HT1080 (cell line): ENCODE data around the gene IFNLR1. TPM values are rescaled to one million over a fixed set of nuclear protein-coding genes. Genes with fewer than 3 reads are reported as not detected.
"Not testable (repeated sequence)": the region's sequence is repeated elsewhere in the genome, so short reads cannot be mapped to it uniquely, and the experiment has no call there.

Experiments used
- DNase-seq: peaks from one replicate; pipeline ENCODE4 v3.0.0-alpha.2; 2015; ENCODE audit warnings: low read depth
- polyA plus RNA-seq, 2 experiments: library from polyadenylated mRNA; depleted of rRNA; stranded (reverse); fragments of >200 nt; gene quantifications; 2 replicates each; pipeline ENCODE4 v1.2.3, GENCODE V29; 2015
- total RNA-seq: library from RNA; depleted of rRNA; stranded (reverse); fragments of >200 nt; shearing (Covaris generic); gene quantifications from 2 replicates; pipeline ENCODE4 v1.2.3, GENCODE V29; 2014; rRNA removed

Gene IFNLR1
- not detected in 2 replicates for total RNA-seq
- not detected in 2 replicates for polyA plus RNA-seq (2015; cell fraction: cytosol; rRNA removed)
- polyA plus RNA-seq (2015; cell fraction: nucleus; rRNA removed) = not detected in 2 replicates

DNA sequence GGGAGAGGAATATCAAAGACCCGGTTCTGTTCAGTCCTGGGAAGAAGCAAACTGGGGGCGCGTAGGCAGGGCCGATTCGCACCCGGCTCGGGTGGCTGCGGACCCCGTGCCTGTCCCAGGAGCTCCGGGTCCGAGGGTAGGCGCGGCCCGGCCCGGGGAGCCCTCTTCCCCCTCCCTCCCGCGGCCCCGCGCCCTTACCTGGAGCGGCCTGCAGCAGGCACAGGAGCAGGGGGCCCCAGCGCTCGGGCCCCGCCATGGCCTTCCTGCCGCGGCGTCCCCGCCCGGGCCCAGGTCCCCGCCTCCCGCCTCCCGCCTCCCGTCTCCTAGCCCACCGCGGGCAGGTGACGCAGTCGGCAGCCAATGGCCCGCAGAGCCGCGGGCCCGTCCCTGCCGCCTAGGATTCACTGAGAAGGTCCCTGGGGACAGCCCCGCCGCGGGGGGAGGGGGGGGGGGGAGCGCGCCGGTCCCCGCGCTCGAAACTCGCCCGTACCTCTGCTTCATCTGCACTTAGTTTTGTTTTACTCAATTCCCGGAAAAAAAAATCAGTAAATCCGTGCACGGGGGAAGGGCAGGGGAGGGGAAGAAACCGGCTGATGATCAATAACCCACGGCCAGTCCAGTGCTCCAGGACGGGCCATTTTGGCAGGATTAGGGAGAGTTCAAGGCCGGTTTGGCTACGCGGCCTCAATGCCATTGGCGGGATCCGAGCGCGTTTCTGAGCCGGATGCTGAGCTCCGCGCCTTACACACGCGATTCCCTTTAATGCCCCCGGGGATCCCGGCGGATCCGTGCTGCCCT, at the start of gene IFNLR1:
Gene IFNLR1, minus strand, starts transcription at position 297 of the 798 bp plus-strand sequence. Its CDS starts 41 bp downstream, at position 256.
- no peak for DNase-seq

DNA sequence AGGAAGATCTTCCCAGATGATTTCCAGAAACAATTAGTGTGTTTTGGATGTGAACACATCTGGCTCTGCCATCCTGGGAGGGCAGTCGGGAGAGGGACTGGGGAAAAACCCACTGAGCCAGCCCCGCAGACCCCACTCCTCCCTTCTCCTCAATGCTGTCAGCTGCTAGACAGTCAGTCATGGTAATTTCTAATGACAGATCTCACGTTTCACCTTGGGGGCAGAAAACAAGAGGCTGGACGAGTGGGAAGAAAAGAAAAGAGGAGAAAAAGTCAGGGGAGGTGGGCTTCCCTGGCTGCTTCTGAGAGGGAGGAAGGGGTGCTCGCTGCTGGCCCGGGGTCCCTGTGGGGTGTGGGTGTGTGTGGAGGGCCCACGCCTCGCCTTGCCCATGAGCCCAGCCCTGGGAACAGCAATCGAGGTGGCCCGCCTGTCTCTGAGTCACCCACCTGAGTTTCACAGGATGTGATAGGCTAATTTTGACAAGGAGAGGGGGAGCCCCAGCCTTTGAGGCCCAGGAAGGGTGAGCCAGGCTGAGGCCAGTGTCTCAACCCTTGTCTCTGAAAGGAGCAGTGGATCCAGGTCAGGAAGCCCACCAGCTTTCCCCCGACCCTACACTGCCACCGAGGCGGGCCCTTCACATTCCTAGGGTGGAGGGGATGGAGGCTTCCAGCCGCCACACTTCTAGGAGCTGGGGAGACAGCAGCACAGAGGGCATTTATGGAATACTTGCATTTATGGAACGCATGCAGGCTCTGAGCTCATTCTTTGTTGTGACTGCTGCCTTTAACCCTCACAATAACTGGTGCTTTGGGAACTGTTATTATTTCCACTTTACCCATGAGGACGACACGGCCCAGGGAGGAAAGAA, 49.1 kb upstream of the IFNLR1 start:
- peak; percentile 44 for DNase-seq

DNA sequence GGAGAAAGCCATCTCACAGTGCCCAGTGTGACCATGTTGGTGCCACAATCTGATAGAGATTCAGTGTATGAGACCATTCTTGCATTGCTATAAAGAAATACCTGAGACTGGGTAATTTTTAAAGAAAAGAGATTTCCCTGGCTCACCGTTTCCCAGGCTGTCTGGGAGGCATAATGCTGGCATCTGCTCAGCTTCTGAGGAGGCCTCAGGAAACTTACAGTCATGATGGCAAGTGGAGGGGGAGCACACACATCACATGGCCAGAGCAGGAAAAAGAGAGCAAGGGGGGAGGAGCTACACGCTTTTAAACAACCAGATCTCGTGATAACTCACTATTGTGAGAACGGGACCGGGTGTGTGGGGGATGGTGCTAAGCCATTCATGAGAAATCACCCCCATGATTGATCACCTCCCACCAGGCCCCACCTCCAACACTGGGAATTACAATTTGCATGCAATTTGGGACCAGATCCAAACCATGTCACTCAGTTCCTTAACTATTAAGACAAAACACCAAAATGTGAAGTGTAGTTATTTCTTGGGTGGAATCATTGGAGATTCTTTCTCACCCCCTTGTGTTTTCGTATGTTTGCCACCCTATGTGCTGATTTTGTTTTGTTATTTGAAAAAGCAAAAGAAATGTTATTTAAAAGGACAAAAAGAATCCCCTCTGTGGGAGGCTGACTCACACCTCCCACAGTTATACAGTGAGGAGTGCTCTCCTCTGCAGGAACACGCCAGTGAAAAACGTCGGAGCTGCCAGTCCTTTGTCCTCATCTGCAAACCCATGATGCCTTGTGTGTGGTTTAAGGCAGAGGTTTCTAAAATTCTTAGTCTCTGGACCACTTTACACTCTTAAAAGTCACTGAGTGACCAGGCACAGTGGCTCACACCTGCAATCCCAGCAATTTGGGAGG, 46.9 kb upstream of the IFNLR1 start:
- DNase-seq = no peak

DNA sequence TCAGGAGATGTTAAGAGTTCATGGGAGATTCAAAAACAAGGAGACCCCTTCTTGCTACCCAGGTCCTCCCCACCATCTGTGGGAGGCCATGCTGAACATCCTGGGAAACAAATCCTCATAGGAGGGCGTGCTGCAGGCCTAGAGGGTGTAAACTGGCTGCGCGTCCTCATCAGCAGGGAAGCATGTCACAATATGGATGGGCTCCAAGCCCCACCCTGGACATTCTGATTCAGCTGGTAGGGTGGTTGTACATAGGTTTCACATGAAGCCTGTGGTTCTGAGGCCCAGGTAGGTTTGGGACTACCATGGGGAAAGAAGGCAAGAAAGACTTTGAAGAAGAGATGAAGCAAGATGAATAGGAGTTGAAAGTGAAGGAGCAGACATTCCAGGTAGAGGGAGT, 44.6 kb upstream of the IFNLR1 start:
- DNase-seq = no peak

DNA sequence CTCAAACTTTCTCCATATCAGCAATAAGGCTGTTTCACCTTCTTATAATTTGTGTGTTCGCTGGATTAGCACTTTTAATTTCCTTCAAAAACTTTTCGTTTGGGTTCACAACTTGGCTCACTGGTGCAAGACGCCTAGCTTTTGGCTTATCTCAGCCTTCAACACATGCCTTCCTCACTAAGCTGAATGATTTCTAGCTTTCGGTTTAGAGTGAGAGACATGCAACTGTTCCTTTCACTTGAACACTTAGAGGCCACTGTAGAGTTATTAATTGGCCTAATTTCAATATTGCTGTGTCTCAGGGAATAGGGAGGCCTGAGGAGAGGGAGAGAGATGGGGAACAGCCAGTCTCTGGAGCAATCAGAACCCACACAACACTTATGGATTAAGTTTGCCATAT, 41.2 kb upstream of the IFNLR1 start:
- no peak for DNase-seq

DNA sequence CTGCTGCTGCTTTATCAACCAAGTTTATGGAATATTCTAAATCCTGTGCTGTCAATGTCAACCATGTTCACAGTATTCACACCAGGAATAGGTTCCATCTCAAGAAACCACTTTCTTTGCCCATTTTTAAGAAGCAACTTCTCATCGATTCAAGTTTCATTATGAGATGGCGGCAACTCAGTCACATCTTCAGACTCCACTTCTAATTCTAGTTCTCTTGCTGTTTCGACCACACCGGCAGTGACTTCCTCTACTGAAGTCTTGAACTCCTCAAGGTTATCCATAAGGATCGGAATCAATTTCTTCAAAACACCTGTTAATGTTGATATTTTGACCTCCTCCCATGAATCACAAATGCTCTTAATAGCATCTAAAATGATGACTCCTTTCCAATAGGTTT, 39.7 kb upstream of the IFNLR1 start:
- no peak for DNase-seq

DNA sequence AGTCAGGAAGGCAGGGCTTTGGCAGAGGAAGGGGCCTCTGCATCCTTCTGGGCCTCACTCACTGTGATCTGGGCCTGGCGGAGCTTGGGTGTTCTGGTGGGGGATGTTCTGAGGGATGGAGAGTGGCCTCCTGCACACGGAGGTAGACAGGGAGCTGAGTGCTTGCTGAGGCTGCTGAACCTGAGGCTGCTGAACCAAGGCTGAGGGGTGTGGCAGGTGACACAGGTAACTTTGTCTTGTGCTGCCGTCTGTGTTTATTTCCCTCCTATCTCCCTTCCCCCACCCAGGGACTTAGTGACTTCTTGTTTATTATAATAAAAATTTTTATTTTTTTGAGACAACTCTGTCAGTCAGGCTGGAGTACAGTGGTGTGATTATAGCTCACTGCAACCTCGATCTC, 37.7 kb upstream of the IFNLR1 start:
- no peak for DNase-seq

DNA sequence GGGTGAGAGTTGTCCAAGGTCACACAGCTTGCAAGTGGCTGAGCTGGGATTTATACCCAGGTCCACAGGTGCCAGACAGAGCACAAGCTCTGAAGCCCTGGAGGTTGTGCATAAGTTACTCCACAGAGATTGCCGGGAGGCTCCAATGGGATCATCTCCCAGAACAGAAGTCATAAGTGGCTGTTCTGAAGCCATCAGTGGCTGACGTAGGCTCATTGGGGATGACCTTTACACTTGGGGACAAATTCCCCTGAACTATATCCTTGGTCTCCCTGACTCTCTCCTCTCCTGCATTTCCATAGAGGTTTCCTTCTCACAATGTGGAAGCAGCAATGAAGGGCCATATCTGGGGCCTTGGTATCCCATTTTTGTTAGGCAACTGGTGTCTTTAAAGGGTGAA, 37.0 kb upstream of the IFNLR1 start:
- no peak for DNase-seq

DNA sequence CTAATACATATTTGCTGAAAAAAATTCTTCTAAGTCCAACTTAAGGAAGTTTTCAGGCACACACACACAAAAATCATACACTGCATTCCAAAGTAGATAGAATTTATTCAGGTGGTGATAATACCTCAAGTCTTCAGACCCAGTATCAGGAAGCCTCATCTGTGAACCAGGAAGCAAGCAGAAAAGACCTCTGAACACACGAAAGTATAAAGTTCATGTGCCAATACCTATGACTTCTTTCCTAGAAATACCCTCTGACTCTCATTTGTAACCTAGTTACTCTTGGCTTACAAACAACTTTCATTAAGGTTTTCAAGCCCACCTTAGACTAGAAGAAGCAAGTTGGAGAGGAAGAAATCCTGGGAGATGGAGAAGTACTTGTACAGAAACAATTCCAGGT, 35.7 kb upstream of the IFNLR1 start:
- DNase-seq = no peak

DNA sequence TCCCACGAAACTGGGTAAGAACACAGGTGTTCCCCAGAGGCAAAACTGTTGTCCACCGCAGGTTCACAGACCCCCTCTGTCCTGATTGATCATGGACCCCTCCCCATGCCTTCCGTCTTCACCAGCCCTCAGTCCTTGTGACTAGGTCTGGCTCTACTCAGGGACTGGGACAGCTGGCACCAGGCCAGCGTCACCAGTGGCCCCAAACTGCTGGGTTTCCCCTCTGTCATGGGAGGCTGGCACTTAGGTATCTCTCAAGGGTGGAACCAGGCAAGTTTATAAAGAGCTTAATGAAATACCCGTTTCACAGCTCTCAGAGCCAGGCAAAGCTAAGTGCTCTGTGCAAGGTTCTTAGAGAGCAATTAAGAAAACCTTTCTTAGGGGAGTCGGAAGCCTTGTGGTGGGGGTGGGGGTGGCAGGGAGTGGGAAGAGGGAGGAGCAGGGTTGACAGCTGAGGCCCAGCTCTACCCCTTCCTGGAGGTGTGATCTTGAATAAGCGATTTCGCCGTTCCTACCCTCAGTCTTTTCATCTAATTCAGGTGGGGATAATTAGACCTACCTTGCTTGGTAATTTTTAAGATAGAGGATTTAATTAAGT, 35.0 kb upstream of the IFNLR1 start:
- DNase-seq = no peak

DNA sequence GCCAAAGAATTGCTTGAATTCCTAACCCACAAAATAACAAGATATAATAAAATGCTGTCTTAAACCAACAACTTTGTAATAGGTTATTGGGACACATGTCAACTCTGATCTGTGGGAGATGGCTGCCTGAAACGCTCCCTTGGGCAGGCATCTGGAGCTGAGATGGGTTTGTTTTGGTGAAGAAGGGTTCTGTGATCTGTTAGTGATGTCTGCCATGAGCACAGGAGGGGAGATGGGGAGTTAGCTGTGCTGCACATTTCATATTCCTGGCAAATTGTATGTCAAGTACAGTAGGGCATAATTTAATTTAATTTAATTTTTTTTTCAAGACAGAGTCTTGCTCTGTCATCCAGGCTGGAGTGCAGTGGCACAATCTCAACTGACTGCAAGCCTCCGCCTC, 34.2 kb upstream of the IFNLR1 start:
- DNase-seq = no peak

DNA sequence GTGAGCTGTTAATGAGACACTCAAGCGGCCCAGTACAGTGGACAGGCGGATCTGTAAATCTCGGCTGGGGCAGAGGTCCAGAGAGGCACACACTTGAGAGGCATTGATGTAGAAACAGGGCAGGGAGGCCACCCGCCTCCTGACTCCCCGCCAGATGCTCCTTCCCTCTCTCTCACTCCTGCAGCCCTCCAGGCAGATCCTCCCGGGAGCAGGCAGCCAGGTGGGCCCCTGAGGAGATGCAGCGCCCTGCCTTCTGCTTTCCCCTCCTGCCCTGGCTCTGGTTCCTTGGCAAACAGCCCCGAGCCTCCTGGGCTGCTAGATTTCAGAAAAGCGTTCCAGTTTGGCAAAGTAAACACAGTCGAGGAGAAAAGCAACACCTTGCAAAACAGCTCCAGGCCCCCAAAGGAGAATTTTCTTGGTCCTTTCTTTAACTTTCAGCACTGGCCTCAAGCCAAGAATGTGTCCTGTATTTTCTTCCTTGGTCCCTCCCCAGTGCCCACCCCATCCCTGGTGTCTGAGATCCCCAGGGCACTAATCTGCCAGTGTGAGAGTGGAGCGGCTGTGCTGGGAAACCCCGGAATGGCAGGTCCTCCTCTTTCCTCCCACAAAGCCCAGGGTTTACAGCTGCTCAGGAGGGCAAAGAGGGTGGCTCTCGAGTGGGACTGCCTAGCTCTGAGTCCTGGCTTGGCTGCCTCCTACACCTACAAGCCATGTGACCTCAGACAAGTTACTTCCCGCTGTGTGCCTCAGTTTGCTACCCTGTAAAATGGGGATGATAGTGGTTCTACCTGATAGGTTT, 29.4 kb upstream of the IFNLR1 start:
- DNase-seq = no peak

DNA sequence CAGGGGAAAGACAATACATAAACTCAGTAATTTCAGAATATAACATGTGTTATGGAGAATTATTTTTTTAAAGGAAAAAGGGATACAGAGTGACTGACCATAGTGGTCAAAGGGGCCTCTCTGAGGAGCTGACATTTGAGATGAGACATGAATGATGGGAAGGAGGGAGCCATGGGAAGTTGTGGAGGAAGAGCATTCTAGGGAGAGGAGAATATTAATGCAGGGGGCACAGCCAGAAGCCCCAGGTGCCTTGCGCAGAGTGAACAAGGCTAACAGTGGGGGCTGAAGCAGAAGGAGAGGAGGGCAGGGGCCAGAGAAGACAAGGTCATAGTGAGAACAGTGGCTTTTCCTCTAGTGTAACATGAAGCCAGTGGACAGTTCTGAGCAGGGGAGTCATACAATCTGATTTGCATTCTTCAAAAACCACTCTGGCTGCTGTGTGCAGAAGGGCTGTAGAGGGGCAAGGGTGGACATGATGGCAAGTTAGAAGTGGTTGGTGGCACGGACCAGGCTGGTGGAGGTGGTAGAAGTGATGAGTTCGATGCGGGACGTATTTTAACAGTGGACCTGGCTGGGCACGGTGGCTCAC, 28.2 kb upstream of the IFNLR1 start:
- no peak for DNase-seq

DNA sequence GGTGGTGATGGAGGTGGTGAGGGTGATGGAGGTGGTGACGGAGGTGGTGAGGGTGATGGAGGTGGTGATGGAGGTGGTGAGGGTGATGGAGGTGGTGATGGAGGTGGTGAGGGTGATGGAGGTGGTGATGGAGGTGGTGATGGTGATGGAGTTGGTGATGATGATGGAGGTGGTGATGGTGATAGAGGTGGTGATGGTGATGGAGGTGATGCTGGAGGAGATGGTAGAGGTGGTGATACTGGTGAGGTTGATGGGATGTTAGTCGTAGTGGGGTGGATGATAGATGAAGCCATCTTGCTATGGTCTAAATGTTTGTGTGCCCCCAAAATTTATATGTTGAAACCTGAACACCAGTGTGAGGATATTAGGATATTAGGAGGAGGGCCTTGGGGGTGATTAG, 25.3 kb upstream of the IFNLR1 start:
- DNase-seq = no peak

DNA sequence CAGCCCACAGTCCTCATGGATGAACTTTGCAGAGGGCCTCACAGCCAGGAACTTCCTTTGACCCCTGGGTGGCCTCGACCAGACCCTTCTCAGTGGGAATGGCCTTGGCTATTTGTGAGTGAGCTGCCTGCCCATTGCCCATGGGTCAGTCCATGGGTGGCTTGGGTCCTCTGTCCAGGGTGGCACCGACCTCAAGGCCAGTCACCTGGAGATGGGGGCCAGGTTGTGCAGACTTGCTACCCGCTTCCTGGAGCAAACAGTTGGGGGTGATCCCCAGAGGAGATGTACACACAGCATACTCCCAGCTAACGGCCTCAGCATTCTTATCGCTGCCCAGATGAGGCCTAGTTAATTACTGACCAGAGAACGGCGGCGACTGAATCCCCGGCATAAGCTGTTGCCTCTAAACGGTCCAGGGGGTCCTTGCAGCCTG, 23.1 kb upstream of the IFNLR1 start:
- DNase-seq = no peak

DNA sequence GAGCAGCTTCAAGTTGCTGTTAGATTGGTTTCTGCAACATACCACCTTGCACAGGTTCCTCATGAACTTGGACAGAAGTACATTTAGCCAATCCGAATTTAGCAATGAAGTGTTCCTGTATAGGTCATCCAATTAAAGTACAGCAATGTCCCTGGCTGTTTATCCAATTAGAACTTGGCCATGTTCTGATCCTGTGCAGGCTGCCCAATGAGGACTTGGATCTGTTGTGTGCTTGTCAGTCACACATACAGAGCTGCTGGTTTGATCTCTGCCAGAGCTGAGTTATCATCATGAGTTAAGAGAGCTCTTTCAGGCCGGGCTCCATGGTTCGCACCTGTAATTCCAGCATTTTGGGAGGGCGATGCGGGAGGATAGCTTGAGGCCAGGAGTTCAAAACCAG, 22.0 kb upstream of the IFNLR1 start:
- DNase-seq = no peak

DNA sequence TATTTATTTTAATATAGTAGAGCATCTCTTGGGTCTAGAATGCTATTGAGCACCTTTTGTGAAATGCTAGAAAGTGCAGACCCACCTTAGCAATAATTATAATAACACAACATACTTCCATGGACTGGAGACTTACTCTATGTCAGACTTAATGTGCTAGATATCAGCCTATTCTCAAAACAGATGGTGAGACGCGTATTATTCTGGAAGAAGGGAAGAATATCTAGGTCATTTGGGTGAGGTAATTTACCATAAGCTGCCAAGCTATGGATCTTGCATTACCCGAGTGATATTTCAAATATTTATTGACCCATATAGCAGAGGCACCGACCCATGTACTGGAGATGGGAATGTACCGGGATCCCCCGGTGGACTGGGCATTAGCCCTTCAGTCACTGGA, 20.6 kb upstream of the IFNLR1 start:
- DNase-seq = no peak

DNA sequence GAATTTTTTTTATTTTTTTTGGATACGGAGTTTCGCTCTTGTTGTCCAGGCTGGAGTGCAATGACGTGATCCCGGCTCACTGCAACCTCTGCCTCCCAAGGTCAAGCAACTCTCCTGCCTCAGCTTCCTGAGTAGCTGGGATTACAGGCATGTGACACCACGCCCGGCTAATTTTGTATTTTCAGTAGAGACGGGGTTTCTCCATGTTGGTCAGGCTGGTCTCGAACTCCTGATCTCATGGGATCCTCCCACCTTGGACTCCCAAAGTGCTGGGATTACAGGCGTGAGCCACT, 20.3 kb upstream of the IFNLR1 start:
- not testable (repeated sequence) for DNase-seq

DNA sequence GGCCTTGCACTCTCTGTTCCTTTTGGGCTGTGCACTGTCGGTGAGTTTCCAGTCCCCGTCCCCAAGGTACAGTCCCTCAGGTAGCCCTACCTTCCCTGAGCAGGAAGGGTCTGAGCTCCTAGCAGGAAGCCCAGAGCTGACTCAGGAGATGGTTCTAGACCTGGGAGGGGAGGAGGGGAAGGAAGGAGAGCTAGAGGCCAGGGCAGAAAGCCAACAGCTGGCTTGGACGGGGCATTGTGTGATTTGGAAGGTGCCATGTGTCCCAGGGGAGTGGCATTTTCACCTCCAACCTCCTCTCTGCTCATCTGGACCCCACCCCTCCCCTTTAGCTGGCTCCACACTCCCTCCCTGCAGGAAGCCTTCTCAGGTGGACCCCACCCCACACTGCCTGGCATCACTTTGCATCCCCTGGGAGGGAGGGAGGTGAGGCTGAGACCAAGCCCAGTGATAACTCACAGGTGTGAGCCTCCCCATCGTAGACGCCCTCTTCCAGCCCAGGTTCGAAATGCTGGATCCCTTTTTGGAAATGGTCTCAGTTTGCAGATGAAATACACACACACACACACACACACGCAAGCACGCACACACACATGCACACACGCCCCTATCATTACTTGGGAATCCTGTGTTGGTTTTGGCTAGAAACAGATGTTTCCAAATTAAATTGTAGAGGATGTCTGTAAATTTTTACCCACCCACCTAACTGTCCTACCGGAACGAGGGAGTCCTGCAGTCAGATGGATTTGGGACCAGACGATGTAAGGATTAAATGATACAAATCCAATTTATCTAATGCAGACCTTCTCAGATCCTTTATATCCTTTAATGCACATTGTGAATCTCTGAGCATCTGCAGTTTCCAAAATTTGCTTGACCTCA, 19.7 kb upstream of the IFNLR1 start:
- no peak for DNase-seq
